Hematopoietic multipotent progenitor cell treated with erythropoietin and hydrocortisone succinate and interleukin-3 and kit ligand, for 4 days (in vitro differentiated cells): Measurements from ENCODE around the gene GABBR2.

Experiments used
- DNase-seq: peaks from one replicate; pipeline ENCODE4 v3.0.0-alpha.2; 2015

The GABBR2 gene

GRCh38 chr9:98625728-98626127 lies 83.0 kb downstream of the GABBR2 start:
- no peak for DNase-seq

GRCh38 chr9:98619788-98620187 lies 88.9 kb downstream of the GABBR2 start:
- DNase-seq = no peak

- DNase-seq = no peak
Measured at GRCh38 chr9:98615633-98616032, 93.1 kb downstream of the GABBR2 start.

GRCh38 chr9:98614941-98615340 lies 93.8 kb downstream of the GABBR2 start:
- DNase-seq = no peak

GRCh38 chr9:98612061-98612752 lies 96.5 kb downstream of the GABBR2 start:
- DNase-seq = no peak

GRCh38 chr9:98611319-98611718 lies 97.4 kb downstream of the GABBR2 start:
- DNase-seq = no peak

- no peak for DNase-seq
Measured at GRCh38 chr9:98610711-98611110, 98.0 kb downstream of the GABBR2 start.

- no peak for DNase-seq
Measured at GRCh38 chr9:98610211-98610610, 98.5 kb downstream of the GABBR2 start.

- DNase-seq = no peak
Measured at GRCh38 chr9:98609646-98610045, 99.1 kb downstream of the GABBR2 start.

GRCh38 chr9:98607787-98608186 lies 100.9 kb downstream of the GABBR2 start:
- DNase-seq = no peak

GRCh38 chr9:98607152-98607551 lies 101.6 kb downstream of the GABBR2 start:
- DNase-seq = no peak

- no peak for DNase-seq
Measured at GRCh38 chr9:98606730-98607129, 102.0 kb downstream of the GABBR2 start.

GRCh38 chr9:98605116-98605515 lies 103.6 kb downstream of the GABBR2 start:
- no peak for DNase-seq

- DNase-seq = no peak
Measured at GRCh38 chr9:98603821-98604383, 104.8 kb downstream of the GABBR2 start.

GRCh38 chr9:98602839-98603500 lies 105.8 kb downstream of the GABBR2 start:
- DNase-seq = no peak

- DNase-seq = no peak
Measured at GRCh38 chr9:98600631-98601030, 108.1 kb downstream of the GABBR2 start.

- DNase-seq = no peak
Measured at GRCh38 chr9:98599566-98600216, 109.0 kb downstream of the GABBR2 start.

- no peak for DNase-seq
Measured at GRCh38 chr9:98598861-98599260, 109.9 kb downstream of the GABBR2 start.

- no peak for DNase-seq
Measured at GRCh38 chr9:98597236-98597771, 111.4 kb downstream of the GABBR2 start.

- DNase-seq = no peak
Measured at GRCh38 chr9:98596486-98596885, 112.2 kb downstream of the GABBR2 start.

GRCh38 chr9:98594546-98595160 lies 114.1 kb downstream of the GABBR2 start:
- no peak for DNase-seq

GRCh38 chr9:98593354-98594253 lies 115.1 kb downstream of the GABBR2 start:
- DNase-seq = no peak
